ENCODE measurements around the gene ANKRD55. TPM values are rescaled to one million over a fixed set of nuclear protein-coding genes. Genes with fewer than 3 reads are reported as not detected.
A peak's percentile ranks its signal among the peaks of the same experiment; 100 is the strongest.

The ANKRD55 gene
- total and polyA plus RNA-seq, 10 donors: 0.42 to 9.0 (median 2.3) TPM

DNA sequence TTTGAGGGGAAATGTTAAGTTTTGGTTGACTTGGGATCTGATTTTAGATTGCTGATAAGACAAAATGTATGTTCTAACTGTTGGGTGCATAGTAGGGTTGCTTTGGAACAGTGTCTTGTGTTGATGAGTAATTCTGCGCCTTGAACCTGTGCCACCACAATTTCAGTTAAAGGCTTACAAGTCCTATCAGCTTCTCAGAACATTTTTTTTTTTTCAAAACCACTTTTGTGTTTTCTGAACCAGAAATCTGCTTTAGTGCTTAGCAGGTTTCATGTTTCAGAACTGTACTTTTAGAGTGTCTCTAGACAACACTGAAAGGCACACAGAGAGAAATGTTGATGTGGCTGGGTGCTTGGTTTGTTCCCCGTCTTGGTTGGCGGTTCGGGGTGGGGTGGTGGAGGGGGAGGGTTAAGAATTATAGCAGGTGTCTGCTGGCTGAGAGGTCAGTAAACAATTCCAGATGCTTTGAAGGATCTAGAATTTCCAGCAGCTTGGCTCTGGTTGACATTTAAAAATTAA, 84.6 kb downstream of the ANKRD55 start:
- 46 to 61% (median 50%) methylated on average over 4 of the region's 4 CpGs for WGBS, 5 donors

DNA sequence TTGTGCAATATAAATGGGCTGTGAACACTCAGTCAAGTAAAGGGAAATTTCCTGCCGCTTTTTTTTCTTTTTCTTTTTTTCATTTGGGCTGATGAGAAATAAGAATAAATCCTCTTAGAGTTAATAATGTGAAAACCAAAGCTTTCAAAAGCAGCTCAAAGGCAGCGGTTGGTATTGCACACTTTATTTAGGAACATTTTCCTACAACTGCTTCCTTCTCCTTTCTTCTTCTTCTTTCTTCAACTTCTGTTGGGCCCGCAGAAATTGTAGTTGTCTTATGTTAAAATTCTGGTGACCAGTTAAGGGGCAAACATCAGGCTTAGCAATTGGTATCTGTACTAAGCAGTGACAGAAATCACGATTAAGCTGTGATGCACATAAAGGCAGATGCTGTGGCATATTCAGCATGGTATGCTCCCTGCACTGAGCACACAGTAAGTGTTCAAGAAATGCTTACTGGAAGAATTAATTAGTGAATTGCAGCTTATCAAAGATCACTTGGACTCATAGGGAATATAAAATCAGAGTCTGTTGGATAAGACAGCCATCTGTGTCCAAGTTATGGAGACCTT, 85.4 kb downstream of the ANKRD55 start:
- H3K36me3 ChIP-seq: no peaks in the 10 kb centered on the region
- H3K27ac ChIP-seq: peak overlapping the region in 6 of 8 donors; percentile 10 to 75 (median 67)
- no peaks in the 10 kb centered on the region for H3K9me3 ChIP-seq
- no peaks in the 10 kb centered on the region for H3K27me3 ChIP-seq (replicated peaks in 1 of 7)
- H3K4me1 ChIP-seq: peaks cover 7 to 64% (median 25%) of the 10 kb centered on the region in 6 donors
- TF ChIP-seq POLR2AphosphoS5 (IDR thresholded peaks at IDR 0.05): no peak
- TF ChIP-seq, protein P1, sequence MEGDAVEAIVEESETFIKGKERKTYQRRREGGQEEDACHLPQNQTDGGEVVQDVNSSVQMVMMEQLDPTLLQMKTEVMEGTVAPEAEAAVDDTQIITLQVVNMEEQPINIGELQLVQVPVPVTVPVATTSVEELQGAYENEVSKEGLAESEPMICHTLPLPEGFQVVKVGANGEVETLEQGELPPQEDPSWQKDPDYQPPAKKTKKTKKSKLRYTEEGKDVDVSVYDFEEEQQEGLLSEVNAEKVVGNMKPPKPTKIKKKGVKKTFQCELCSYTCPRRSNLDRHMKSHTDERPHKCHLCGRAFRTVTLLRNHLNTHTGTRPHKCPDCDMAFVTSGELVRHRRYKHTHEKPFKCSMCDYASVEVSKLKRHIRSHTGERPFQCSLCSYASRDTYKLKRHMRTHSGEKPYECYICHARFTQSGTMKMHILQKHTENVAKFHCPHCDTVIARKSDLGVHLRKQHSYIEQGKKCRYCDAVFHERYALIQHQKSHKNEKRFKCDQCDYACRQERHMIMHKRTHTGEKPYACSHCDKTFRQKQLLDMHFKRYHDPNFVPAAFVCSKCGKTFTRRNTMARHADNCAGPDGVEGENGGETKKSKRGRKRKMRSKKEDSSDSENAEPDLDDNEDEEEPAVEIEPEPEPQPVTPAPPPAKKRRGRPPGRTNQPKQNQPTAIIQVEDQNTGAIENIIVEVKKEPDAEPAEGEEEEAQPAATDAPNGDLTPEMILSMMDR (IDR thresholded peaks at IDR 0.05 in 8 of 11, conservative IDR thresholded peaks at IDR 0.05 in 3 of 11): peak in 1 of 11 experiments; percentile 8
- intact Hi-C loops (cut with DNase I; ENCODE audit: low total_unique reads): no loop called here
- no peak overlapping the region for H3K4me3 ChIP-seq
- 35 to 56% (median 39%) methylated on average over 4 of the region's 4 CpGs for WGBS, 5 donors
- DNase-seq: no peak

More for the DNA sequence above, 84.6 kb downstream of the ANKRD55 start:
- TF ChIP-seq, protein P1 (IDR thresholded peaks at IDR 0.05 in 8 of 11, conservative IDR thresholded peaks at IDR 0.05 in 3 of 11): no peak
- TF ChIP-seq POLR2AphosphoS5 (IDR thresholded peaks at IDR 0.05): no peak
- TF ChIP-seq POLR2A (IDR thresholded peaks at IDR 0.05): no peak
- Histone ChIP-seq H3K9me3 (no peaks in the 10 kb centered on the region), H3K27me3 (replicated peaks in 1 of 7) (no peaks in the 10 kb centered on the region), H3K4me3 (no peak overlapping the region), H3K4me1 (peaks cover 9 to 70% (median 29%) of the 10 kb centered on the region in 6 donors), H3K36me3 (no peaks in the 10 kb centered on the region), H3K27ac (peak overlapping the region in 6 of 8 donors; percentile 10 to 75 (median 67))
- DNase-seq: no peak
- intact Hi-C loops (cut with DNase I; ENCODE audit: low total_unique reads): no loop called here

DNA sequence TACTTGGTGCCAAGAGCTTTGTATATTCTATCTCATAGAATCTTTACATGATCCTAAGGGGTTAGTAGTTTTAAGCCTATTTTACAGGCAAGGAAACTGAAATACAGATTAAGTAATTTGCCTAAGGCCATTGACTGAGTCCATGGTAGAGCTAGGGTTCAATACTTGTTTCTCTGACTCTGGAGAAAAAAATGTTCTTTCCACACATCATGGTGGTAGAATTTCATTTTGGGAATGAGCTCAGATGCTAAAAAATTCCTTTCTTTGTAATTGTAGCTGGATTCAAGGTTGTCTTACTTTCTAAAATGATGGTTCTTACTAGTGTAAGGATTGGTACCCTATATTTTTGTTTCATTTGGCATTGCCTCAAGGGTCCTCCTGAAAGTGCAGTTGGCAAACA, 86.0 kb downstream of the ANKRD55 start:
- no peak for DNase-seq
- H3K9me3 ChIP-seq: no peaks in the 10 kb centered on the region
- H3K36me3 ChIP-seq: no peaks in the 10 kb centered on the region
- peak overlapping the region in 5 of 8 donors; percentile 65 to 75 (median 68) for H3K27ac ChIP-seq
- TF ChIP-seq POLR2A (IDR thresholded peaks at IDR 0.05) (no peak), POLR2AphosphoS5 (IDR thresholded peaks at IDR 0.05) (no peak)
- TF ChIP-seq, protein P1 (IDR thresholded peaks at IDR 0.05 in 8 of 11, conservative IDR thresholded peaks at IDR 0.05 in 3 of 11): no peak
- H3K4me1 ChIP-seq: peaks cover under 1 to 64% (median 18%) of the 10 kb centered on the region in 6 donors
- intact Hi-C loops (cut with DNase I; ENCODE audit: low total_unique reads): no loop called here
- H3K4me3 ChIP-seq: no peak overlapping the region
- H3K27me3 ChIP-seq (replicated peaks in 1 of 7): no peaks in the 10 kb centered on the region

DNA sequence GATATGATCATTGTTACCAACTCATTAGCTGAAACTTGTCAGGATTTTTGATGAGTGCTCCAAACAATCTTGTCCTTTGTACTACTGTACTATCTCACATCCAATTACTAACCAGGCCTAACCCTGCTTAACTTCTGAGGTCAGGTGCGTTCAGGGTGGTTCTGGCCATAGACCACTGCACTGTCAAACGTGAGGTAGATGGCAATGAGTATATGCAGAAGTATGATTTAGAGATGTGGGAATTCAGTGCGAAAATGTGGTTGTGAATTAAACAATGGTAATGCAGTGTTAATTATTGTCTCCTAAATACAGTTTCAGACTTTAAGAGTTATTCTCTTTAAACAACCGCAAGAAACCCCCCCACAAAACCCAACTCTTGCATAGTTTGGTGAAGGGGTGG, 86.5 kb downstream of the ANKRD55 start:
- TF ChIP-seq POLR2AphosphoS5 (IDR thresholded peaks at IDR 0.05) (no peak), POLR2A (IDR thresholded peaks at IDR 0.05) (no peak)
- TF ChIP-seq, protein P1 (IDR thresholded peaks at IDR 0.05 in 8 of 11, conservative IDR thresholded peaks at IDR 0.05 in 3 of 11): no peak
- Histone ChIP-seq H3K36me3 (no peaks in the 10 kb centered on the region), H3K9me3 (no peaks in the 10 kb centered on the region), H3K27ac (peak overlapping the region in 2 of 8 donors; percentile 74 to 75), H3K4me3 (no peak overlapping the region), H3K27me3 (replicated peaks in 1 of 7) (no peaks in the 10 kb centered on the region), H3K4me1 (peaks cover 0 to 61% (median 14%) of the 10 kb centered on the region in 6 donors)
- intact Hi-C loops (cut with DNase I; ENCODE audit: low total_unique reads): no loop called here
- no peak for DNase-seq
- 75 to 89% (median 85%) methylated on average over 4 of the region's 4 CpGs for WGBS, 5 donors
